HCT116 (cell line): ENCODE results near the gene FOXN1. TPM values are rescaled to one million over a fixed set of nuclear protein-coding genes. Genes with fewer than 3 reads are reported as not detected.

Experiments used
- ATAC-seq: fragments of 200-7000 bp; cut with Tn5 transposase; 2 replicates; pipeline ENCODE4 v1.9.1; 2020; ENCODE audit warnings: mild to moderate bottlenecking, moderate library complexity
- BruUV-seq: library from RNA; stranded (reverse); fragments of 400-500 nt; replicated peaks from 2 replicates; lab custom pipeline; 2021; lab: Mats Ljungman, UMichigan
- CTCF ChIA-PET: fragments of 300-600 bp; sonication (Branson Sonifier 250); formaldehyde crosslinking; loops from one replicate; lab custom pipeline; 2021; ENCODE audit warnings: antibody characterized with exemption; lab: Charles Lee
- POLR2A ChIA-PET: fragments of 300-600, 350-600 bp; sonication (Branson Sonifier 250); formaldehyde crosslinking; loops from one replicate; lab custom pipeline; 2021; ENCODE audit warnings: antibody characterized with exemption; lab: Charles Lee
- RAD21 ChIA-PET, 2 experiments: fragments of 300-600 bp; sonication (Branson Sonifier 250); formaldehyde crosslinking; loops; one replicate each; lab custom pipeline; 2023; ENCODE audit warnings: low total read pairs in 2 of 2; ENCODE audit not compliant: uncharacterized antibody in 2 of 2, unreplicated experiment in 2 of 2, low non-redundant PET in 1 of 2; lab: Charles Lee
- DNase-seq: peaks from one replicate; pipeline ENCODE4 v3.0.0-alpha.2; 2010; ENCODE audit warnings: low read depth, low spot score
- H2AFZ ChIP-seq: fragments of 200-600 bp; shearing (Covaris generic), sonication (generic); 2 replicates; pipeline ENCODE4 v1.6.1; 2017; ENCODE audit warnings: low read depth, mixed run types, mixed read lengths, antibody characterized with exemption, low read length; ENCODE audit not compliant: poor library complexity, severe bottlenecking
- H3K27ac ChIP-seq: 2 replicates; pipeline ENCODE4 v1.5.1; 2012; ENCODE audit warnings: low read depth, low read length
- H3K27me3 ChIP-seq: fragments of 200-600 bp; sonication (generic); 2 replicates; pipeline ENCODE4 v1.6.1; 2016; ENCODE audit warnings: mixed run types, low read length, mixed read lengths; ENCODE audit not compliant: insufficient read depth
- H3K36me3 ChIP-seq, 2 experiments: fragments of 200-500 bp in 1 of 2; fragments of 200-600 bp in 1 of 2; sonication (Bioruptor generic) in 1 of 2; sonication (generic) in 1 of 2; 2 replicates each; pipeline versions ENCODE4 v1.5.1 to v1.6.1; 2014 to 2016; ENCODE audit warnings: low read length in 2 of 2, inconsistent platforms in 1 of 2, mixed read lengths in 1 of 2, mixed run types in 1 of 2; ENCODE audit not compliant: insufficient read depth in 2 of 2, control insufficient read depth in 1 of 2
- H3K4me1 ChIP-seq, 2 experiments: fragments of 200-600 bp in 1 of 2; sonication (generic) in 1 of 2; 2 replicates each; pipeline versions ENCODE4 v1.5.1 to v1.6.1; 2012 to 2017; ENCODE audit warnings: low read length in 2 of 2, inconsistent platforms in 1 of 2, mild to moderate bottlenecking in 1 of 2, mixed read lengths in 1 of 2, mixed run types in 1 of 2, moderate library complexity in 1 of 2; ENCODE audit not compliant: insufficient read depth in 2 of 2, control insufficient read depth in 1 of 2
- H3K4me2 ChIP-seq: fragments of 200-600 bp; sonication (generic); 2 replicates; pipeline ENCODE4 v1.6.1; 2017; ENCODE audit warnings: mixed run types, low read length, mixed read lengths
- H3K4me3 ChIP-seq, 2 experiments: fragments of 200-600 bp in 1 of 2; sonication (generic) in 1 of 2; replicated peaks in 1 of 2; 2 replicates each; pipeline ENCODE4 v1.5.1; 2011 to 2016; ENCODE audit warnings: low read length in 2 of 2, control low read depth in 1 of 2, low read depth in 1 of 2, mild to moderate bottlenecking in 1 of 2, mixed read lengths in 1 of 2, mixed run types in 1 of 2
- H3K79me2 ChIP-seq: fragments of 200-600 bp; sonication (generic); 2 replicates; pipeline ENCODE4 v1.6.1; 2017; ENCODE audit warnings: mild to moderate bottlenecking, mixed run types, low read length, moderate library complexity, mixed read lengths; ENCODE audit not compliant: insufficient read depth
- H3K9ac ChIP-seq: fragments of 200-600 bp; sonication (generic); 2 replicates; pipeline ENCODE4 v1.6.1; 2016; ENCODE audit warnings: low read length, mixed read lengths
- H3K9me2 ChIP-seq: fragments of 200-600 bp; sonication (generic), shearing (Covaris generic); 2 replicates; pipeline ENCODE4 v1.6.1; 2017; ENCODE audit warnings: mixed run types, mild to moderate bottlenecking, moderate library complexity; ENCODE audit not compliant: insufficient read depth
- H3K9me3 ChIP-seq, 2 experiments: fragments of 200-500 bp in 1 of 2; fragments of 200-600 bp in 1 of 2; sonication (Bioruptor generic) in 1 of 2; sonication (generic) in 1 of 2; 2 replicates each; pipeline ENCODE4 v1.6.1; 2014 to 2017; ENCODE audit warnings: low read length in 2 of 2, mixed read lengths in 2 of 2, inconsistent platforms in 1 of 2, low read depth in 1 of 2, mild to moderate bottlenecking in 1 of 2, mixed run types in 1 of 2, moderate library complexity in 1 of 2; ENCODE audit not compliant: control insufficient read depth in 1 of 2, insufficient read depth in 1 of 2
- H4K20me1 ChIP-seq: fragments of 200-600 bp; sonication (generic), shearing (Covaris generic); 2 replicates; pipeline ENCODE4 v1.6.1; 2017; ENCODE audit warnings: mixed run types, mild to moderate bottlenecking, moderate library complexity; ENCODE audit not compliant: insufficient read depth
- ATF3 ChIP-seq: IDR thresholded peaks from 2 replicates; pipeline ENCODE4 v1.6.1; 2012
- CBX3 ChIP-seq: IDR thresholded peaks from 2 replicates; pipeline ENCODE4 v1.6.1; 2012; ENCODE audit warnings: low read depth
- EGR1 ChIP-seq: IDR thresholded peaks from 2 replicates; pipeline ENCODE4 v1.6.1; 2012; ENCODE audit warnings: low read depth
- ELF1 ChIP-seq: IDR thresholded peaks from 2 replicates; pipeline ENCODE4 v1.6.1; 2012; ENCODE audit warnings: low read depth, borderline replicate concordance
- EZH2 ChIP-seq: fragments of 200-600 bp; sonication (generic); IDR thresholded peaks from 2 replicates; pipeline ENCODE4 v1.6.1; 2017; ENCODE audit warnings: antibody characterized with exemption, mixed run types
- JUND ChIP-seq: IDR thresholded peaks from 2 replicates; pipeline ENCODE4 v1.6.1; 2012
- MAX ChIP-seq: IDR thresholded peaks from 2 replicates; pipeline ENCODE4 v1.6.1; 2012
- POLR2A ChIP-seq: IDR thresholded peaks from 2 replicates; pipeline ENCODE4 v1.7.0; 2011; ENCODE audit warnings: borderline replicate concordance; ENCODE audit not compliant: insufficient read depth, insufficient read length; ENCODE audit errors: extremely low read depth
- POLR2AphosphoS5 ChIP-seq: IDR thresholded peaks from 2 replicates; pipeline ENCODE4 v1.6.1; 2011; ENCODE audit warnings: mild to moderate bottlenecking, low read depth, low read length, moderate library complexity
- RAD21 ChIP-seq: IDR thresholded peaks from 2 replicates; pipeline ENCODE4 v1.6.1; 2012; ENCODE audit warnings: low read depth, mild to moderate bottlenecking
- SRF ChIP-seq: IDR thresholded peaks from 2 replicates; pipeline ENCODE4 v1.6.1; 2012; ENCODE audit warnings: low read depth
- YY1 ChIP-seq: IDR thresholded peaks from 2 replicates; pipeline ENCODE4 v1.6.1; 2011; ENCODE audit warnings: low read length, low read depth, moderate library complexity, mild to moderate bottlenecking; ENCODE audit not compliant: insufficient replicate concordance; ENCODE audit errors: extremely low read depth
- ZNF274 ChIP-seq: fragments of 200-500 bp; sonication (Bioruptor generic); IDR thresholded peaks from 2 replicates; pipeline ENCODE4 v1.6.1; 2014; ENCODE audit warnings: mild to moderate bottlenecking, low read depth, low read length, inconsistent platforms
- intact Hi-C: fragments of 100-400 bp; cut with micrococcal nuclease; formaldehyde crosslinking; loops from 2 replicates; pipeline ENCODE4 v1.10.0; 2022
- total RNA-seq: library from RNA; stranded (reverse); gene quantifications from one replicate; pipeline ENCODE4 v1.2.1, GENCODE V29; 2021; ENCODE audit not compliant: unreplicated experiment

The FOXN1 gene
- total RNA-seq, 1 experiment from 2014 or later, result not detected

- Histone ChIP-seq H3K9ac (no peak overlapping the region), H4K20me1 (no peaks in the 10 kb centered on the region), H3K9me3 (no peaks in the 10 kb centered on the region), H3K36me3 (no peaks in the 10 kb centered on the region), H3K27me3 (peaks cover 11% of the 10 kb centered on the region; the same call in 1 of the 2 replicates), H3K4me1 (no peaks in the 10 kb centered on the region), H3K27ac (no peak overlapping the region), H3K9me2 (no peaks in the 10 kb centered on the region), H3K4me2 (no peak overlapping the region), H3K79me2 (no peaks in the 10 kb centered on the region), H2AFZ (no peak overlapping the region), H3K4me3 (no peak overlapping the region)
- ChIA-PET RAD21 (no interaction called here), CTCF (no interaction called here), POLR2A (no interaction called here)
- no peak for TF ChIP-seq SRF
- no peak for TF ChIP-seq EZH2
- no peak for TF ChIP-seq POLR2AphosphoS5
- TF ChIP-seq POLR2A, result no peak
- TF ChIP-seq MAX, result no peak
- TF ChIP-seq RAD21, result no peak
- no peak for TF ChIP-seq JUND
- no peak for TF ChIP-seq YY1
- no peak for TF ChIP-seq CBX3
- no peak for TF ChIP-seq ELF1
- no peak for TF ChIP-seq EGR1
- TF ChIP-seq ATF3, result no peak
- no peak for TF ChIP-seq ZNF274
- BruUV-seq, result no TSS peak
- no peak for DNase-seq
- no peak for ATAC-seq
- intact Hi-C loops, result no loop called here
Observed at GRCh38 chr17:28474111-28474531, 32.0 kb upstream of the FOXN1 start.
